NCI-H748 (cell line): ENCODE measurements around the gene ARHGEF28.

ENCODE experiments used
- DNase-seq: peaks from one replicate; lab custom pipeline; 2025; ENCODE audit not compliant: unreplicated experiment; lab: John Stamatoyannopoulos, UW

Gene ARHGEF28

DNA sequence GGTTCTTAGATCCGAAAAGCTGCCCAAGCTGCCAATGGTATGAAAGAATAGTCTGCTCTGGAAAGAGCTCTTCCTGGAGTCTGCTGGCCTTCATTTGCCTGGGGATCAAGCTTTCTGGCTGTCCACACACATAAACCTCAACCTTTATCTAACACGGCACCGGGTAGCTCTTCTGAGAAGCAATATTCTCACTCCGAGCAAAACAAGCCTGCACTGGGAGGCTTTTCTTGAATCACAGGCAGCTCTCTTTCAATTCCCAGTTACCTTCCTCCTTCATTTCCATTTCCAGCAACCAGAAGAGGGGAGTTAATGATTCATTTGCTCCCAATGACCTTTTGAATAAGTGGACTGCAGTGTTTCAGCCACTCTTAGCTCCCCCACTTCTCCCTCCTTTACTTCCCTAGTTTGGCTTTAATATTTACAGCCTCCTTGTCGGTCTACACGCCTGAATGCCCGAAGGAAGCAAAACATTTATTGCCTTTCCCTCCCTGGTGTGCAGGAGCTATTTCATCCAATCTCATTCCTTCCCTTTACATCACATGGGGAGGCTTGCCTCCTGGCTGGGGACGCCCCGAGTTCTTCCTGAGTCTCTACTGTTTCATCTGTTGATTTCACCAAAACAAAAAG is 187.1 kb downstream of the ARHGEF28 start:
- DNase-seq = no peak

- peak; percentile 5 for DNase-seq
These were observed 188.3 kb downstream of the ARHGEF28 start for GRCh38 chr5:73814233-73814846.

- no peak for DNase-seq
These were observed 189.6 kb downstream of the ARHGEF28 start for GRCh38 chr5:73815631-73816030.

GRCh38 chr5:73816656-73817420 is 190.8 kb downstream of the ARHGEF28 start:
- DNase-seq = no peak

DNA sequence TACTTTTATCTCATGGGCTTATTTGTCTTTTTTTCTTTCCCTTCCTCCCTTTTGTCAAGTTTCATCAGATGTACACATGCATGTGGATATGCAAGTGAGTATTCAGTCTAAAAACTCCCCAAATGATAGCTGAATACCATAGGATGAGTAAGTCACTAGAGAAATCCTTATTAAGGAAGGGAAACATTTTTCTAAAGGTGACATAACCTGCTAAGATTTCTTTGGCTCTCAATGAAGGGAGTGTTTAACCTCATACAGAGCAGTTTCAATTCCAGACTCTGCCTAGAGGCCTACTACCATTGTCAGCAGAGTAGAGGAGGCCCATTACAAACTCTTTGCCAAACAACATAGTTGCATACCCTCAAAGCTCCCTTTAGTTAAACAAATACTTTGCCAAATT is 192.4 kb downstream of the ARHGEF28 start:
- no peak for DNase-seq

DNA sequence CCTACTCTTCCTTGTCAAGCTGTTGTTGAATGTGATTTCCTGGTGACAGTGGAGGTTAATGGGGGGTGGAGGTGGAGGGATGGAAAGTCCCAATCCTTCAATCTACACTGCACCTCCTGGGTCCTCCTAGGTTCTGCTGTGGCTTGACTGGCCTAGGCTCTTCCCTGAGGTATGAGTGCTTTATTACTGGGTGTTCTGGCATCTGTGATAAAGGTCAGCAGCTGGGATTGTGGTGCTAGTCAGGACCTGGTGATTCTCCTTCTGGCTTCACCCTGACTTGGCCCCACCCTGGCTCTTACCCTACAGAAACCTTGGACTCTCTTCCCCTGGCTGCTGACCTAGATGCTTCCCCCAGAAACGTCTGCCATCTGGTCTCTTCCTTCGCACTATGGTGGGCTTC is 194.3 kb downstream of the ARHGEF28 start:
- no peak for DNase-seq

DNA sequence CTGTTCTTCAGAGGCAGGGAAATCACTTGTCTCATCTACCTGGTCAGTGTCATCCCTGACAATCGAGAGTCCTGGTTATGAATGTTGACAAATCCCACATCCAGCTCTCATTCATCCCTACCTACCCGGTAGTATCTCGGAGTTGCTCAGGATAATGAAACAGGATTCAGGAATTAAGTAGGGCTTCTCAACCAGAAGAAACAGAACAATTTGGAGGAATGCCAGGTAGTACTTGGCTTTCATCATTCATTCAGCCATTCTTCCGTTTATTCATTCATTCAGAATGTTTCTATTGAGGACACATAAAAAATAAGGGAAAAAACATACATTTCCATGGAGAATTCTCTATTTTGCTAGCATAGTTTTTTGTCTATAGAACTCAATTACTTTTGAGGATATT is 195.0 kb downstream of the ARHGEF28 start:
- no peak for DNase-seq

GRCh38 chr5:73822278-73822988 is 196.4 kb downstream of the ARHGEF28 start:
- DNase-seq = no peak

DNA sequence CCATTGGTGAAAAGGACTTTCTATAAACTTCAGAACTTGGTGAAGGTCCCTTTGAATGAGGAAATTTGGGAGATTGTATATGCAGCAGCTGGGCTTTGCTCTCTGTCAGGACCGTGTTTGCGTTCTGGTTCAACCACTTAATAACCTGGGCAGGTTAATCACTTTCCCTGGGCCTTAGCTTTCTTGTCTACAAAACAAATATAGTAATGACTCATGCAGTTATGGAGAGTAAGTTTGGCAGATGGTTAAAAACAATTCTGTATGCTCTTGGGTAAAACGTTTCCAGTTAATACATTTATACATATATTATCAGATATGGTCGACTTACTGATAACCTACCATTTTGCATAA is 197.0 kb downstream of the ARHGEF28 start:
- DNase-seq = peak; percentile 82

GRCh38 chr5:73823508-73823925 is 197.5 kb downstream of the ARHGEF28 start:
- DNase-seq = peak; percentile 5

GRCh38 chr5:73825199-73825598 is 199.2 kb downstream of the ARHGEF28 start:
- DNase-seq = no peak

DNA sequence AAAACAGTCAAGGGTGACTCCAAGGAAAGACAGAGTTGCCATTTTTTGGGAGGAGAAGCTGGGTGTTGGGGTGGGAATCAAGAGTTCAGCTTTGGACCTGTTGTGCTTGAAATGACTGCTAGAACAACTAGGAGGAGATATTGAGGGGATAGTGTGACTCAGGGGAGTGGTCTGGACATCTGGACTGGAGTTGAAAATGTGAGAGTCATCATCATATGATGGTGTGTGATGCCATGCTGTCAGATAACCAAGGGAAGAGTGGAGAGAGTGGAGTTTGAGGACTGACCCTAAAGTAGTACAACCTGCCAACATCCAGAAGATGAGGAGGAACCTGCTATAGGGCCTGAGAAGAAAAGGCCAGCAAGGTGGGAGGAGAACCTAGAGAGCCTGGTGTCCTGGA is 199.7 kb downstream of the ARHGEF28 start:
- no peak for DNase-seq

DNA sequence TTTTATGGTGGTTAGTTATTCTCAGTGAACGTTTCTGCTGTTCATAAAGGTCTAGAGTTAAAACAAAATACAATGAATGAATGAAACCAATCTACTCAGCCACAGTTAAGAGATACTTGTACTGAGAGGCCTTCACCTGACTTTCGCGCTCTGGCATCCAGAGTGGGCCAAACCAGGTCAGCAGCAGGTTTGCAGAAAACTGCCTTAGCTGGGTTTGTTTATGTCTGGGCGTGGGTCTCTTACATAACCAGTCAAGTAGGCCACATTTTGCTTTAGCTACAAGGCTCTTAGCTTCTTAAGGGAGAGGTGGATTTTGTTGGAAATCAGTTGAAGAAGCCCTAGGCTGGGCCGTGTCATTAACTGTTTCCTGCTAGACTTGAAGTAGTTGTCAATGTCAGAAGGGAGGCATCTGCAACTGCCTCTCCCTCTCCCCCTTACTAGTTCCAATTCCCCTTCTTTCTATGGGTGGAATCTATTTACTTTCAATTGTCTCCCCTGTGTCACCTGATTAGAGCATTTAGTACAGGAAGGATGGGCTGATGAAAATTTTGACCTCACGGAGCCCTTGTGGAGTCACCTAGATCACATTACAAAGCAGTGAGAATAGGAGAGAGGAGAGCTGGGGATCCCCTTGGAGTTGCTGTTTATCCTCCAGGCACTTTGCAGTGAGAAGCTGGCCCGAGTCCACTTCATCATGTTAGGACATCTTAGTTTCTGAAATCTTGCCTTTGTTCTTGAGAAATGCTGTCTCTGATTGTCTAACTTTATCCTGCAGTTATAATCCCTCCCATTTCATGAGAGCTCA is 200.5 kb downstream of the ARHGEF28 start:
- DNase-seq = peak; percentile 90

GRCh38 chr5:73827106-73827450 is 201.1 kb downstream of the ARHGEF28 start:
- no peak for DNase-seq

DNA sequence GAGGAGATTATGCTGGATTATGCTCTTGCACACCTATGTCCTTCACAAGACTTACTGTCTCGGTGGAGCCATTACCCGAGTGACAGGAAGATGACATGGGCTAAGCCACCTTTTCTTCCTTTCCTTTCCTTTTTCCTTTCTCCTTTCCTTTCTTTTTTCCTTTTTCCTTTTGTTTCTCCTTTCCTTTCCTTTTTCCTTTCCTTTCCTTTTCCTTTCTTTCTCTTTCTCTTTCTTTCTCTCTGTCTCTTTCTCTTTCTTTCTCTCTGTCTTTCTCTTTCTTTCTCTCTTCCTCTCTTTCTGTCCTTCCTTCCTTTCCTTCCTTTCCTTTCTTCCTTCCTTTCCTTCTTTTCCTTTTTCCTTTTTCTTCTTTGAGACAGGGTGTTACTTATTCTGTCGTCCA is 202.5 kb downstream of the ARHGEF28 start:
- no peak for DNase-seq

DNA sequence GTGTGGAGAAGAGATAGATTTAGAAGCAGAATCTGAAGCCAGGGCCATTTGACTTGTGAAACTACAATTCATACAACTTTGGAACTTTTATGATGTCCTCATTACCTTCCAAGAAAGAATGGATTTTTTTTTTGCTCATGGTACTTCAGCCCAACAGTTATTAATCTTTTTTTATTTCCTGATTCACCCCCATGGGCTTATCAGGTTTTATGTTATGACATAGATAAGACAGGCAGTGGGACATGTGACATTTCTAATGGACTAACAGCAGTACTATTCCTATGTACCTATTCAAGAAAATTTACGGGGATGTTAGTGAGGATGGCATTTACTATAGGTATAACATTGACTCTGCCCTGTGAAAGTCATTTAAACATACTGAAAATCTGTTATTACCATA is 204.7 kb downstream of the ARHGEF28 start:
- DNase-seq = no peak

DNA sequence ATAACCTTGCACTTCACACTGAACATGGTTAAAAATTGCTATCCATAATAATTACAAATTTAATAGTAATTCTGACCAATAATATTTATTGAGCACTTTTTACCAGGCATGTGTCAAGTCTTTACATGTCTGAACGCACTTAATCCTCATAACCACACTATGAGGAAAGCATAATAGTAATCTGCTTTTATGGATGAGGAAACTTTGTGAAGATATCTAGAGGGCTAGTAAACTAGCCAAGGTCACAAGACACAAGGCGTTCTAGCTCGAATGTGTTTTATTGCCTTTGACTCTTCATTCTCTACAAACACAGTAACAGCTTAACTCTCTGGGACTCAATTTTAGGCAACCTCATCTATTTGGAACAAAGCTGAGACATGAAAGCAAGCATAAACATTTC is 205.1 kb downstream of the ARHGEF28 start:
- DNase-seq = no peak

- DNase-seq = no peak
These were observed 208.7 kb downstream of the ARHGEF28 start for GRCh38 chr5:73834693-73835092.

DNA sequence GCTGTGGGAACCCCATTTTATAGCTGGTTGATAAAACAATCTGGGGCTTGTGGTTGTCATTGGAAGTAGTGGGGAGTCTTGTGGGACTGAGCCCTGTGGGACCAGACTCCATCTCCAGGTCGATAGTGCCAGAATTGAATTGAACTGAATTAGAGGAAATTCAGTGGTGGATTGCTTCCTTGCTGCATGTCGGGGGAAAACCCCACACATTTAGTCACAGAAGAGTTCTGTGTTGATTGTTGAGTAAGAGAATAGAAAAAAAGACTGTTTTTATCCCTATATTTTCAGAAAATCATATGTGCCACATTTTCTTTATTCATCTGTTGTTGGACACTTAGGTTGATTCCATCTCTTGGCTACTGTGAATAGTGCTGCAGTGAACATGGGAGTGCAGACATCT is 209.7 kb downstream of the ARHGEF28 start:
- no peak for DNase-seq

DNA sequence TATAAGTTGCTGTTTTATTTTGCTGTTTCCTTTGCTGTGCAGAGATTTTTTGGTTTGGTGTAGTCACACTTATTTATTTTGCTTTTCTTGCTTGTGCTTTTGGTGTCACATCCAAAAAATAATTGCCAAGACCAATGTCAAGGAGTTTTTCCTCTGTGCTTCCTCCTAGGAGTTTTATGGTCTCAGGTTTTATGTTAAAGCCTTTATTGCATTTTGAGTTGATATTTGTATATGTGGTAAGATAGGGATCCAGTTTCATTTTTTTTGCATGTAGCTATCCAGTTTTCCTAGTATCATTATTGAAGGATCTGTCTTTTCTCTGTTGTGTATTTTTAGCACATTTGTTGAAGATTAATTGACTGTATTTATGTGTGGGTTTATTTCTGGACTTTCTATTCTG is 210.6 kb downstream of the ARHGEF28 start:
- no peak for DNase-seq

DNA sequence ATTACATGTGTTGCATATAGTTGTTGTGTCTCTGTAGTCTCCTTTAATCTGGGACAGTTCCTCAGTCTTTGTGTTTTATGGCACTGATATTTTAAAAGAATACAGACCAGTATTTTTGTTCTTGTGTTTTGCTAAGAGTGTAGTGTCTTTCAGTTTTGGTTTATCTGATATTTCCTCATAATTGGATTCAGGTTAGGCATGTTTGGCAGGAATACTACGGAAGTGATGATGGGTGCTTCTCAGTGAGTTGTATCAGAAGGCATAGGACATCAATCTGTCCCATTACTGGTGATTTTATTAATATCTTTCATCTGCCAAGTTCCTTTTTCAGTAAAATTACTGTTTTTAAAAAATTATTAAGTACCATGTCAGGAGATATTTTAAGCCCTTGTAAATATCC is 212.9 kb downstream of the ARHGEF28 start:
- no peak for DNase-seq
